Endothelial cell (in vitro differentiated cells): Measurements from ENCODE around the gene TMEM89. TPM values are rescaled to one million over a fixed set of nuclear protein-coding genes. Genes with fewer than 3 reads are reported as not detected.

Experiments used
- DNase-seq: peaks from one replicate; pipeline ENCODE4 v3.0.0; 2021; ENCODE audit warnings: low spot score
- H3K27ac Mint-ChIP-seq: one replicate; pipeline ENCODE4 v1.8.0; 2021; ENCODE audit warnings: mixed read lengths, inconsistent platforms; ENCODE audit not compliant: unreplicated experiment
- H3K27me3 Mint-ChIP-seq: one replicate; pipeline ENCODE4 v1.8.0; 2021; ENCODE audit warnings: mild to moderate bottlenecking, moderate library complexity, mixed read lengths, inconsistent platforms; ENCODE audit not compliant: unreplicated experiment
- H3K36me3 Mint-ChIP-seq: one replicate; pipeline ENCODE4 v1.8.0; 2021; ENCODE audit warnings: mild to moderate bottlenecking, low read depth, mixed read lengths, inconsistent platforms; ENCODE audit not compliant: unreplicated experiment
- H3K4me1 Mint-ChIP-seq: one replicate; pipeline ENCODE4 v1.8.0; 2021; ENCODE audit warnings: mild to moderate bottlenecking, mixed read lengths, inconsistent platforms; ENCODE audit not compliant: unreplicated experiment
- H3K4me3 Mint-ChIP-seq: one replicate; pipeline ENCODE4 v1.8.0; 2021; ENCODE audit warnings: mild to moderate bottlenecking, mixed read lengths, inconsistent platforms; ENCODE audit not compliant: unreplicated experiment
- H3K9me3 Mint-ChIP-seq: one replicate; pipeline ENCODE4 v1.8.0; 2021; ENCODE audit warnings: mixed read lengths, inconsistent platforms; ENCODE audit not compliant: unreplicated experiment
- CTCF ChIP-seq: fragments of 200-600 bp; sonication (generic); IDR thresholded peaks from one replicate; pipeline ENCODE4 v1.5.0; 2021; ENCODE audit warnings: antibody characterized with exemption; ENCODE audit not compliant: unreplicated experiment
- total RNA-seq: library from RNA; stranded (reverse); fragmentation: NEBNext Ultra II Directional; extraction: Animal tissue kit (Norgen Biotek cat#: 25700); gene quantifications from one replicate; pipeline ENCODE4 v1.2.1, GENCODE V29; 2021; ENCODE audit not compliant: unreplicated experiment

TMEM89 gene
- total RNA-seq, 1 donor from 2014 or later = 0.44 TPM

GRCh38 chr3:48656841-48657281 lies 35.3 kb upstream of the TMEM89 start:
- no peak overlapping the region for H3K27ac Mint-ChIP-seq
- no peaks in the 10 kb centered on the region for H3K9me3 Mint-ChIP-seq
- H3K27me3 Mint-ChIP-seq = peaks cover 23% of the 10 kb centered on the region
- H3K4me3 Mint-ChIP-seq = no peak overlapping the region
- peaks cover 8% of the 10 kb centered on the region for H3K4me1 Mint-ChIP-seq
- DNase-seq = no peak
- no peak for TF ChIP-seq CTCF
- H3K36me3 Mint-ChIP-seq = peaks cover 8% of the 10 kb centered on the region

- Mint-ChIP-seq H3K27ac (no peak overlapping the region), H3K9me3 (no peaks in the 10 kb centered on the region), H3K4me3 (no peak overlapping the region), H3K36me3 (peaks cover 8% of the 10 kb centered on the region), H3K4me1 (peaks cover 8% of the 10 kb centered on the region), H3K27me3 (peaks cover 23% of the 10 kb centered on the region)
- peak; percentile 82 for DNase-seq
- peak; percentile 74 for TF ChIP-seq CTCF
Observed at GRCh38 chr3:48656061-48656840, 34.7 kb upstream of the TMEM89 start.

- Mint-ChIP-seq H3K9me3 (no peaks in the 10 kb centered on the region), H3K4me3 (peak overlapping the region; percentile 59), H3K36me3 (peaks cover 13% of the 10 kb centered on the region), H3K27me3 (peaks cover 26% of the 10 kb centered on the region), H3K4me1 (peaks cover 8% of the 10 kb centered on the region), H3K27ac (no peak overlapping the region)
- no peak for DNase-seq
- TF ChIP-seq CTCF = no peak
Observed at GRCh38 chr3:48655606-48656005, 34.0 kb upstream of the TMEM89 start.

- Mint-ChIP-seq H3K36me3 (peaks cover 13% of the 10 kb centered on the region), H3K9me3 (no peaks in the 10 kb centered on the region), H3K27me3 (peaks cover 26% of the 10 kb centered on the region), H3K27ac (no peak overlapping the region), H3K4me3 (peak overlapping the region; percentile 59), H3K4me1 (peaks cover 8% of the 10 kb centered on the region)
- DNase-seq = no peak
- TF ChIP-seq CTCF = no peak
Observed at GRCh38 chr3:48655063-48655462, 33.5 kb upstream of the TMEM89 start.

- no peak for DNase-seq
- Mint-ChIP-seq H3K27me3 (peaks cover 26% of the 10 kb centered on the region), H3K9me3 (no peaks in the 10 kb centered on the region), H3K36me3 (peaks cover 15% of the 10 kb centered on the region), H3K27ac (no peak overlapping the region), H3K4me1 (peaks cover 8% of the 10 kb centered on the region), H3K4me3 (no peak overlapping the region)
- TF ChIP-seq CTCF = no peak
Observed at GRCh38 chr3:48652923-48653715, 31.6 kb upstream of the TMEM89 start.
